MM.1S (cell line): ENCODE data around the gene CNTNAP2.

Source experiments
- DNase-seq: peaks from one replicate; pipeline ENCODE4 v3.0.0-alpha.2; 2015
- H2AFZ ChIP-seq: fragments of 300-600 bp; sonication (generic); 2 replicates; pipeline ENCODE4 v1.6.0; 2016; ENCODE audit warnings: antibody characterized with exemption, low read length
- H3F3A ChIP-seq: fragments of 300-600 bp; sonication (generic); 2 replicates; pipeline ENCODE4 v1.6.1; 2016; ENCODE audit warnings: mild to moderate bottlenecking, antibody characterized with exemption, low read length, moderate library complexity, mixed read lengths; ENCODE audit not compliant: insufficient read depth
- H3K27ac ChIP-seq: fragments of 300-600 bp; sonication (generic); 2 replicates; pipeline ENCODE4 v1.5.1; 2016; ENCODE audit warnings: mild to moderate bottlenecking, low read length
- H3K27me3 ChIP-seq: fragments of 300-600 bp; sonication (generic); replicated peaks from 2 replicates; pipeline ENCODE4 v1.6.0; 2016; ENCODE audit warnings: low read length; ENCODE audit not compliant: insufficient read depth
- H3K36me3 ChIP-seq: fragments of 300-600 bp; sonication (generic); replicated peaks from 2 replicates; pipeline ENCODE4 v1.6.1; 2016; ENCODE audit warnings: mild to moderate bottlenecking, low read length, mixed read lengths; ENCODE audit not compliant: insufficient read depth
- H3K4me1 ChIP-seq: fragments of 300-600 bp; sonication (generic); 2 replicates; pipeline ENCODE4 v1.6.1; 2016; ENCODE audit warnings: low read length, mixed read lengths
- H3K4me2 ChIP-seq: fragments of 300-600 bp; sonication (generic); 2 replicates; pipeline ENCODE4 v1.6.0; 2016; ENCODE audit warnings: low read depth, low read length
- H3K4me3 ChIP-seq: fragments of 300-600 bp; sonication (generic); 2 replicates; pipeline ENCODE4 v1.5.1; 2016; ENCODE audit warnings: low read length, mixed read lengths
- H3K79me2 ChIP-seq: fragments of 300-600 bp; sonication (generic); 2 replicates; pipeline ENCODE4 v1.6.1; 2016; ENCODE audit warnings: mixed run types, low read length, mixed read lengths
- H3K9ac ChIP-seq: fragments of 300-600 bp; sonication (generic); 2 replicates; pipeline ENCODE4 v1.6.1; 2016; ENCODE audit warnings: low read length, mixed read lengths
- H3K9me2 ChIP-seq: fragments of 300-600 bp; sonication (generic); replicated peaks from 2 replicates; pipeline ENCODE4 v1.6.1; 2016; ENCODE audit warnings: mild to moderate bottlenecking, low read length, mixed read lengths; ENCODE audit not compliant: insufficient read depth
- H3K9me3 ChIP-seq: fragments of 300-600 bp; sonication (generic); replicated peaks from 2 replicates; pipeline ENCODE4 v1.6.1; 2016; ENCODE audit warnings: mild to moderate bottlenecking, low read length, mixed read lengths; ENCODE audit not compliant: insufficient read depth
- H4K20me1 ChIP-seq: fragments of 300-600 bp; sonication (generic); 2 replicates; pipeline ENCODE4 v1.6.1; 2016; ENCODE audit warnings: mild to moderate bottlenecking, low read length, moderate library complexity, mixed read lengths; ENCODE audit not compliant: insufficient read depth
- CTCF ChIP-seq: fragments of 300-600 bp; sonication (generic); IDR thresholded peaks from 2 replicates; pipeline ENCODE4 v1.5.1; 2016; ENCODE audit warnings: antibody characterized with exemption, low read length, mixed read lengths
- EZH2 ChIP-seq: fragments of 300-600 bp; sonication (generic); optimal IDR thresholded peaks from 2 replicates; pipeline ENCODE3; 2017; ENCODE audit warnings: low read depth, mild to moderate bottlenecking, antibody characterized with exemption, low read length, mixed read lengths
- EZH2phosphoT487 ChIP-seq: fragments of 300-600 bp; sonication (generic); IDR thresholded peaks from 2 replicates; pipeline ENCODE4 v1.6.1; 2018; ENCODE audit warnings: antibody characterized with exemption, low read length

CNTNAP2 gene

GRCh38 chr7:147145194-147145593 lies 1028.6 kb downstream of the CNTNAP2 start:
- H3K79me2 ChIP-seq, result no peaks in the 10 kb centered on the region
- H3K4me3 ChIP-seq, result no peak overlapping the region
- no peak overlapping the region for H2AFZ ChIP-seq

GRCh38 chr7:147146169-147146568 lies 1029.6 kb downstream of the CNTNAP2 start:
- H3K79me2 ChIP-seq, result no peaks in the 10 kb centered on the region
- H3F3A ChIP-seq, result no peaks in the 10 kb centered on the region
- H2AFZ ChIP-seq, result no peak overlapping the region
- H3K4me1 ChIP-seq, result no peaks in the 10 kb centered on the region
- no peaks in the 10 kb centered on the region for H3K9me3 ChIP-seq
- no peak for TF ChIP-seq EZH2
- no peak for TF ChIP-seq EZH2phosphoT487
- no peak for TF ChIP-seq CTCF
- H3K4me3 ChIP-seq, result no peak overlapping the region
- no peak for DNase-seq
- no peaks in the 10 kb centered on the region for H4K20me1 ChIP-seq
- no peaks in the 10 kb centered on the region; the same call in 1 of the 2 replicates for H3K27me3 ChIP-seq
- no peak overlapping the region for H3K9ac ChIP-seq
- no peaks in the 10 kb centered on the region for H3K36me3 ChIP-seq
- H3K9me2 ChIP-seq, result no peaks in the 10 kb centered on the region
- no peak overlapping the region for H3K27ac ChIP-seq
- no peak overlapping the region for H3K4me2 ChIP-seq

More at GRCh38 chr7:147145194-147145593, 1028.6 kb downstream of the CNTNAP2 start:
- Histone ChIP-seq H3K4me1 (no peaks in the 10 kb centered on the region), H4K20me1 (no peaks in the 10 kb centered on the region), H3K9ac (no peak overlapping the region), H3K27ac (no peak overlapping the region), H3K9me3 (no peaks in the 10 kb centered on the region), H3K36me3 (no peaks in the 10 kb centered on the region), H3K9me2 (no peaks in the 10 kb centered on the region), H3K4me2 (no peak overlapping the region), H3K27me3 (no peaks in the 10 kb centered on the region), H3F3A (no peaks in the 10 kb centered on the region)
- DNase-seq, result no peak
- TF ChIP-seq CTCF (no peak), EZH2phosphoT487 (no peak), EZH2 (no peak)

- Histone ChIP-seq H3K9ac (no peak overlapping the region), H3K9me3 (no peaks in the 10 kb centered on the region)
- TF ChIP-seq EZH2phosphoT487 (no peak), CTCF (no peak), EZH2 (no peak)
Observed at GRCh38 chr7:147151661-147152060, 1035.1 kb downstream of the CNTNAP2 start.

More at GRCh38 chr7:147151661-147152060, 1035.1 kb downstream of the CNTNAP2 start:
- H3K9me2 ChIP-seq, result no peaks in the 10 kb centered on the region
- H3K4me1 ChIP-seq, result peaks cover 12% of the 10 kb centered on the region
- H3K27me3 ChIP-seq, result peaks cover 7% of the 10 kb centered on the region; the same call in 1 of the 2 replicates
- H3K36me3 ChIP-seq, result no peaks in the 10 kb centered on the region
- no peak overlapping the region for H2AFZ ChIP-seq
- no peaks in the 10 kb centered on the region for H3K79me2 ChIP-seq
- H3K27ac ChIP-seq, result no peak overlapping the region
- no peak overlapping the region for H3K4me2 ChIP-seq
- no peak for DNase-seq
- peaks cover 10% of the 10 kb centered on the region; the same call in 1 of the 2 replicates for H3F3A ChIP-seq
- H3K4me3 ChIP-seq, result no peak overlapping the region
- H4K20me1 ChIP-seq, result no peaks in the 10 kb centered on the region
